Breast epithelium (tissue), 3 donors: ENCODE data around the gene ULBP2.

Source experiments
- POLR2A ChIP-seq: fragments of 450-650 bp; IDR thresholded peaks from one replicate; pipeline ENCODE4 v1.6.1; 2016; ENCODE audit warnings: antibody characterized with exemption, mild to moderate bottlenecking, moderate library complexity
- POLR2AphosphoS5 ChIP-seq, 3 donors: sonication (generic); formaldehyde crosslinking; IDR thresholded peaks; one replicate each; pipeline ENCODE4 v1.6.1; 2017; ENCODE audit warnings: antibody characterized with exemption in 3 of 3
- TF ChIP-seq, protein P1 (sequence below), 3 donors: fragments of 450-650 bp; IDR thresholded peaks; one replicate each; pipeline ENCODE4 v1.5.1; 2016 to 2017; ENCODE audit warnings: antibody characterized with exemption in 3 of 3, mild to moderate bottlenecking in 3 of 3, moderate library complexity in 3 of 3

DNA sequence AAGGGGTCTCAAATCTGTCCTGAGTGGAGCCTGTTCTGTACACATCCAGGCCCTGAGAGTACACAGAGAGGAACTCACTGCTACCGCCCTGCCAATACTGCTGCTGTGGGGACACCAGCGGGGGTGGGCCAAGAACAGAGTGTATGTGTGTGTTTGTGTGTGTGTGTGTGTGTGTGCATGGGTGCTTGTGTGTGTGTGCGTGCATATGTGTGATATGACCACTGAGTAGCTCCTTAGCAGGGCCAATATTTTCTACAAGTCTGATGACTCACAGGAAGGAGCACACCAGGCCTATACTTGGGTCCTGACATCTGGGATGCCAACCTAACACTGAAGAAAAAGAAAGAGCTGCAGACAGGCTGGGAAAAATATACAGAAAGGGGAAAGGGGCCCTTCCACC lies 45.3 kb upstream of the ULBP2 start:
- TF ChIP-seq, protein P1, sequence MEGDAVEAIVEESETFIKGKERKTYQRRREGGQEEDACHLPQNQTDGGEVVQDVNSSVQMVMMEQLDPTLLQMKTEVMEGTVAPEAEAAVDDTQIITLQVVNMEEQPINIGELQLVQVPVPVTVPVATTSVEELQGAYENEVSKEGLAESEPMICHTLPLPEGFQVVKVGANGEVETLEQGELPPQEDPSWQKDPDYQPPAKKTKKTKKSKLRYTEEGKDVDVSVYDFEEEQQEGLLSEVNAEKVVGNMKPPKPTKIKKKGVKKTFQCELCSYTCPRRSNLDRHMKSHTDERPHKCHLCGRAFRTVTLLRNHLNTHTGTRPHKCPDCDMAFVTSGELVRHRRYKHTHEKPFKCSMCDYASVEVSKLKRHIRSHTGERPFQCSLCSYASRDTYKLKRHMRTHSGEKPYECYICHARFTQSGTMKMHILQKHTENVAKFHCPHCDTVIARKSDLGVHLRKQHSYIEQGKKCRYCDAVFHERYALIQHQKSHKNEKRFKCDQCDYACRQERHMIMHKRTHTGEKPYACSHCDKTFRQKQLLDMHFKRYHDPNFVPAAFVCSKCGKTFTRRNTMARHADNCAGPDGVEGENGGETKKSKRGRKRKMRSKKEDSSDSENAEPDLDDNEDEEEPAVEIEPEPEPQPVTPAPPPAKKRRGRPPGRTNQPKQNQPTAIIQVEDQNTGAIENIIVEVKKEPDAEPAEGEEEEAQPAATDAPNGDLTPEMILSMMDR (IDR thresholded peaks at IDR 0.05): no peak
- TF ChIP-seq POLR2A (no peak), POLR2AphosphoS5 (IDR thresholded peaks at IDR 0.05) (no peak)
